H1 (cell line): ENCODE results near the gene FAM177B. TPM values are rescaled to one million over a fixed set of nuclear protein-coding genes. Genes with fewer than 3 reads are reported as not detected.

Experiments
- CTCF ChIA-PET: fragments of 300-600 bp; sonication (Branson Sonifier 250); formaldehyde crosslinking; loops from one replicate; lab custom pipeline; 2021; ENCODE audit not compliant: partially characterized antibody; lab: Charles Lee
- POLR2A ChIA-PET: fragments of 300-600 bp; sonication (Branson Sonifier 250); formaldehyde crosslinking; loops from one replicate; lab custom pipeline; 2021; ENCODE audit warnings: inconsistent platforms; ENCODE audit not compliant: partially characterized antibody; lab: Charles Lee
- DNase-seq, 2 experiments: peaks; one replicate each; pipeline versions ENCODE4 v3.0.0 to v3.0.0-alpha.2; 2010 to 2022; ENCODE audit warnings: low spot score in 2 of 2, low read depth in 1 of 2, mixed read lengths in 1 of 2
- FAIRE-seq: peaks from 2 replicates; lab custom pipeline; 2011; peaks lifted over from hg19 to GRCh38; lab: Jason Lieb, UNC
- H2AFZ ChIP-seq: 2 replicates; pipeline ENCODE4 v1.8.1; 2012; ENCODE audit warnings: low read length, inconsistent platforms
- H2AK5ac ChIP-seq: 2 replicates; pipeline ENCODE4 v1.6.1; 2013; ENCODE audit warnings: low read depth, low read length
- H2BK120ac ChIP-seq: replicated peaks from 2 replicates; pipeline ENCODE3; 2013; ENCODE audit warnings: low read depth, low read length, inconsistent platforms
- H2BK12ac ChIP-seq: 2 replicates; pipeline ENCODE4 v1.6.1; 2013; ENCODE audit warnings: low read depth, low read length
- H2BK15ac ChIP-seq: 2 replicates; pipeline ENCODE4 v1.6.1; 2013; ENCODE audit warnings: low read length
- H2BK20ac ChIP-seq: 2 replicates; pipeline ENCODE4 v1.6.1; 2013; ENCODE audit warnings: low read length
- H2BK5ac ChIP-seq: 2 replicates; pipeline ENCODE4 v1.6.1; 2013; ENCODE audit warnings: low read depth, low read length
- H3K14ac ChIP-seq: 2 replicates; pipeline ENCODE4 v1.6.1; 2013; ENCODE audit warnings: inconsistent platforms; ENCODE audit not compliant: insufficient read length
- H3K18ac ChIP-seq: 2 replicates; pipeline ENCODE4 v1.6.1; 2013; ENCODE audit warnings: low read length; ENCODE audit errors: extremely low read depth
- H3K23ac ChIP-seq: 2 replicates; pipeline ENCODE4 v1.6.1; 2013; ENCODE audit warnings: inconsistent platforms; ENCODE audit not compliant: insufficient read length
- H3K23me2 ChIP-seq: 2 replicates; pipeline ENCODE4 v1.6.1; 2013; ENCODE audit warnings: low read depth, low read length
- H3K27ac ChIP-seq: 2 replicates; pipeline ENCODE4 v1.6.1; 2011; ENCODE audit warnings: low read depth, low read length, inconsistent platforms
- H3K27me3 ChIP-seq, 4 experiments: replicated peaks in 1 of 4; 1 replicate in 1 of 4; 2 replicates in 3 of 4; pipeline versions ENCODE4 v1.6.1 to v1.8.1; 2011 to 2013; ENCODE audit warnings: low read length in 3 of 4, mild to moderate bottlenecking in 3 of 4, inconsistent platforms in 2 of 4, mixed read lengths in 2 of 4, moderate library complexity in 1 of 4; ENCODE audit not compliant: control insufficient read depth in 3 of 4, insufficient read depth in 3 of 4; ENCODE audit errors: extremely low read depth in 1 of 4
- H3K36me3 ChIP-seq, 4 experiments: 2 replicates each; pipeline versions ENCODE4 v1.6.1 to v1.8.1; 2011 to 2013; ENCODE audit warnings: mild to moderate bottlenecking in 4 of 4, low read length in 3 of 4, moderate library complexity in 2 of 4, control low read depth in 1 of 4, inconsistent platforms in 1 of 4; ENCODE audit not compliant: insufficient read depth in 4 of 4, control insufficient read depth in 2 of 4
- H3K4ac ChIP-seq: replicated peaks from 2 replicates; pipeline ENCODE3; 2013; ENCODE audit warnings: low read length, low read depth, mixed read lengths, inconsistent platforms; ENCODE audit not compliant: insufficient read length
- H3K4me1 ChIP-seq, 4 experiments: replicated peaks in 1 of 4; 1 replicate in 1 of 4; 2 replicates in 3 of 4; pipeline versions ENCODE4 v1.6.1 to v1.8.1; 2011 to 2013; ENCODE audit warnings: low read length in 3 of 4, inconsistent platforms in 2 of 4, mixed read lengths in 1 of 4; ENCODE audit not compliant: insufficient read depth in 4 of 4, control insufficient read depth in 3 of 4
- H3K4me2 ChIP-seq, 2 experiments: 2 replicates each; pipeline versions ENCODE4 v1.6.1 to v1.8.1; 2011 to 2013; ENCODE audit warnings: low read depth in 2 of 2, low read length in 2 of 2, control low read depth in 1 of 2, inconsistent platforms in 1 of 2, mild to moderate bottlenecking in 1 of 2; ENCODE audit not compliant: insufficient read depth in 1 of 2
- H3K4me3 ChIP-seq, 4 experiments: fragments of 200-600, 300-600 bp in 1 of 4; sonication (generic), shearing (Covaris generic), sonication (Bioruptor Twin) in 1 of 4; 2 replicates each; pipeline versions ENCODE4 v1.5.1 to v1.8.1; 2011 to 2016; ENCODE audit warnings: low read length in 4 of 4, low read depth in 3 of 4, control low read depth in 2 of 4, inconsistent platforms in 2 of 4, mild to moderate bottlenecking in 2 of 4, mixed read lengths in 1 of 4, moderate library complexity in 1 of 4; ENCODE audit not compliant: insufficient read depth in 2 of 4; ENCODE audit errors: extremely low read depth in 1 of 4
- H3K56ac ChIP-seq: replicated peaks from 2 replicates; pipeline ENCODE3; 2013; ENCODE audit warnings: low read depth, mild to moderate bottlenecking, mixed read lengths, low read length, inconsistent platforms; ENCODE audit not compliant: insufficient read length
- H3K79me1 ChIP-seq: 2 replicates; pipeline ENCODE4 v1.6.1; 2013; ENCODE audit warnings: low read depth, low read length, control low read depth
- H3K79me2 ChIP-seq, 2 experiments: 2 replicates each; pipeline versions ENCODE4 v1.6.1 to v1.8.1; 2012 to 2013; ENCODE audit warnings: low read length in 2 of 2, mild to moderate bottlenecking in 2 of 2, inconsistent platforms in 1 of 2; ENCODE audit not compliant: insufficient read depth in 2 of 2, control insufficient read depth in 1 of 2
- H3K9ac ChIP-seq, 4 experiments: replicated peaks in 1 of 4; 1 replicate in 1 of 4; 2 replicates in 3 of 4; pipeline versions ENCODE4 v1.6.1 to v1.8.1; 2011 to 2013; ENCODE audit warnings: low read depth in 3 of 4, low read length in 3 of 4, control low read depth in 2 of 4, mild to moderate bottlenecking in 2 of 4, moderate library complexity in 2 of 4, inconsistent platforms in 1 of 4; ENCODE audit errors: extremely low read depth in 1 of 4
- H3K9me3 ChIP-seq, 2 experiments: 2 replicates each; pipeline versions ENCODE4 v1.6.1 to v1.8.1; 2012 to 2013; ENCODE audit warnings: mild to moderate bottlenecking in 2 of 2, moderate library complexity in 2 of 2, control low read depth in 1 of 2, inconsistent platforms in 1 of 2, low read depth in 1 of 2, low read length in 1 of 2, mixed read lengths in 1 of 2; ENCODE audit not compliant: insufficient read depth in 2 of 2
- H4K20me1 ChIP-seq, 2 experiments: replicated peaks in 1 of 2; 2 replicates each; pipeline versions ENCODE3 to v1.8.1; 2011 to 2013; ENCODE audit warnings: inconsistent platforms in 2 of 2, low read length in 2 of 2, mild to moderate bottlenecking in 1 of 2; ENCODE audit not compliant: insufficient read depth in 2 of 2, control insufficient read depth in 1 of 2
- H4K5ac ChIP-seq: 2 replicates; pipeline ENCODE4 v1.6.1; 2013; ENCODE audit warnings: low read length, low read depth, mixed read lengths, inconsistent platforms; ENCODE audit not compliant: insufficient read length
- H4K8ac ChIP-seq: 2 replicates; pipeline ENCODE4 v1.8.0; 2013; ENCODE audit warnings: mild to moderate bottlenecking, moderate library complexity, low read length, inconsistent platforms; ENCODE audit not compliant: insufficient read depth; ENCODE audit errors: extremely low read depth
- H4K91ac ChIP-seq: replicated peaks from 2 replicates; pipeline ENCODE3; 2013; ENCODE audit warnings: low read length, mixed read lengths, inconsistent platforms; ENCODE audit not compliant: insufficient read length
- FOSL1 ChIP-seq: IDR thresholded peaks from 2 replicates; pipeline ENCODE4 v1.6.1; 2011; ENCODE audit warnings: mild to moderate bottlenecking, low read depth, low read length, moderate library complexity; ENCODE audit not compliant: insufficient read depth
- GABPA ChIP-seq: IDR thresholded peaks from 2 replicates; pipeline ENCODE4 v1.6.1; 2011; ENCODE audit warnings: mild to moderate bottlenecking, low read length, moderate library complexity, borderline replicate concordance; ENCODE audit not compliant: insufficient read depth
- PHF8 ChIP-seq: fragments of 200-600 bp; sonication (generic); conservative IDR thresholded peaks from 2 replicates; pipeline ENCODE4 v1.7.1; 2012; ENCODE audit warnings: low read depth, mild to moderate bottlenecking, inconsistent platforms, low read length, moderate library complexity
- RNF2 ChIP-seq: fragments of 200-900, 300-1000 bp; sonication (generic); IDR thresholded peaks from 2 replicates; pipeline ENCODE4 v1.7.1; 2016; ENCODE audit warnings: borderline replicate concordance, low read depth, mild to moderate bottlenecking, antibody characterized with exemption, low read length; ENCODE audit not compliant: poor library complexity, severe bottlenecking; ENCODE audit errors: missing control alignments
- SP1 ChIP-seq: IDR thresholded peaks from 2 replicates; pipeline ENCODE4 v1.6.1; 2011; ENCODE audit warnings: low read depth, low read length
- ZNF274 ChIP-seq: IDR thresholded peaks from 2 replicates; pipeline ENCODE4 v1.7.0; 2012; ENCODE audit warnings: low read length, borderline replicate concordance; ENCODE audit errors: extremely low read depth
- WGBS, 2 experiments: shearing (Covaris generic) in 1 of 2; methylation state at CpG; one replicate each; pipeline versions ENCODE4 v1.1.6 to v1.1.7; 2013 to 2015; ENCODE audit warnings: low lambda C conversion rate in 2 of 2, mixed read lengths in 2 of 2, inconsistent platforms in 1 of 2, low coverage in 1 of 2, missing lambda C conversion rate in 1 of 2; ENCODE audit not compliant: insufficient replicate concordance in 2 of 2, insufficient coverage in 1 of 2, insufficient read length in 1 of 2; ENCODE audit errors: extremely low coverage in 1 of 2, missing lambda C conversion rate in 1 of 2; 5-methylcytosine and 5-hydroxymethylcytosine counted together
- polyA plus RNA-seq, 7 experiments: library from polyadenylated mRNA; depleted of rRNA in 3 of 7; stranded (reverse) in 5 of 7; unstranded in 2 of 7; fragments of >200 nt in 5 of 7; fragments of 200-250 nt in 2 of 7; gene quantifications; 1 replicate in 5 of 7; 2 replicates in 1 of 7; 4 replicates in 1 of 7; pipeline versions ENCODE4 v1.2.1 to v1.2.3, GENCODE V29; 2011 to 2013; ENCODE audit warnings: missing spikeins in 2 of 7, mixed read lengths in 2 of 7
- total RNA-seq: library from RNA; stranded (reverse); fragmentation: NEBNext Ultra II Directional; extraction: Animal tissue kit (Norgen Biotek cat#: 25700); gene quantifications from 2 replicates; pipeline ENCODE4 v1.2.1, GENCODE V29; 2021

FAM177B gene
- total and polyA plus RNA-seq, 2 of the 8 experiments (the other 6 are each of a cell fraction or from before 2014, with no cell fraction given): 0.06 TPM; not detected in 1

- H2BK20ac ChIP-seq: no peak overlapping the region
- no peak overlapping the region for H3K18ac ChIP-seq
- no peak overlapping the region for H2BK12ac ChIP-seq
- no peak overlapping the region for H3K9ac ChIP-seq
- no peaks in the 10 kb centered on the region; a peak in 1 of 4 replicates for H3K9me3 ChIP-seq
- ChIA-PET POLR2A (no interaction called here), CTCF (interaction anchor here (0.7 to 7.0 kb wide), 7 partner anchors 9 to 339 kb away, joined by 3 to 163 read pairs (median 4); no protein-coding TSS in a partner anchor)
- no peak overlapping the region for H2AFZ ChIP-seq
- H4K5ac ChIP-seq: no peak overlapping the region
- H3K79me1 ChIP-seq: no peaks in the 10 kb centered on the region
- FAIRE-seq (no peak), DNase-seq (no peak)
- H3K14ac ChIP-seq: no peak overlapping the region
- no peak overlapping the region for H3K27ac ChIP-seq
- WGBS, 2 experiments: 88% methylated on average over 4 of the region's 4 CpGs; no CpG with 5 or more reads in 1 of the 2 experiments
- H4K20me1 ChIP-seq: no peaks in the 10 kb centered on the region
- H3K4me2 ChIP-seq: no peak overlapping the region
- H3K23ac ChIP-seq: no peak overlapping the region
- no peak overlapping the region for H4K91ac ChIP-seq
- H2AK5ac ChIP-seq: no peak overlapping the region
- no peaks in the 10 kb centered on the region; a peak in 1 of 7 replicates for H3K27me3 ChIP-seq
- H3K79me2 ChIP-seq: no peaks in the 10 kb centered on the region
- H3K4ac ChIP-seq: no peak overlapping the region
- H3K36me3 ChIP-seq: no peaks in the 10 kb centered on the region
- no peak overlapping the region for H2BK15ac ChIP-seq
- H3K4me1 ChIP-seq: no peaks in the 10 kb centered on the region; a peak in 1 of 7 replicates
- H2BK120ac ChIP-seq: no peak overlapping the region
- TF ChIP-seq RNF2 (no peak), GABPA (no peak), PHF8 (no peak), FOSL1 (no peak), SP1 (no peak), ZNF274 (no peak)
- no peak overlapping the region for H2BK5ac ChIP-seq
- H4K8ac ChIP-seq: no peak overlapping the region
- no peaks in the 10 kb centered on the region for H3K23me2 ChIP-seq
- H3K56ac ChIP-seq: no peak overlapping the region
- no peak overlapping the region for H3K4me3 ChIP-seq
Observed at GRCh38 chr1:222790520-222790919, 53.5 kb downstream of the FAM177B start.
